Uterus (tissue), 2 donors: ENCODE data around the gene MPZL2.

ENCODE experiments used
- CTCF ChIP-seq, 4 experiments: fragments of 200-600 bp in 2 of 4; fragments of 450-650 bp in 2 of 4; sonication (generic) in 2 of 4; IDR thresholded peaks; one replicate each; pipeline ENCODE4 v1.5.1; 2016 to 2019; ENCODE audit warnings: antibody characterized with exemption in 4 of 4, mild to moderate bottlenecking in 2 of 4, moderate library complexity in 1 of 4
- POLR2A ChIP-seq, 2 donors: fragments of 450-650 bp; IDR thresholded peaks; one replicate each; pipeline ENCODE4 v1.6.1; 2016; ENCODE audit warnings: antibody characterized with exemption in 2 of 2, mild to moderate bottlenecking in 1 of 2, moderate library complexity in 1 of 2

- TF ChIP-seq CTCF (IDR thresholded peaks at IDR 0.05) = no peak
- TF ChIP-seq POLR2A (IDR thresholded peaks at IDR 0.05) = no peak
Observed at GRCh38 chr11:118275176-118275575, 11.1 kb upstream of the MPZL2 start.
